HK-2 (cell line): ENCODE data around the gene ARSK.
A peak's percentile ranks its signal among the peaks of the same experiment; 100 is the strongest.

Source experiments
- DNase-seq: peaks from one replicate; pipeline ENCODE4 v3.0.0-alpha.2; 2018; ENCODE audit not compliant: unreplicated experiment

The ARSK gene

GRCh38 chr5:95554647-95555548 is at the start of gene ARSK, which contains the start of gene SKIC3:
TSS of gene ARSK (plus strand) at chr5:95555101. CDS start at chr5:95555279, 178 bp downstream.
TSS of gene SKIC3 (minus strand) at chr5:95554977. CDS start at chr5:95547150, 7,827 bp downstream.
- peak; percentile 89 for DNase-seq

GRCh38 chr5:95508550-95508949 is 46.4 kb upstream of the ARSK start:
- no peak for DNase-seq

- no peak for DNase-seq
Observed at GRCh38 chr5:95511606-95512005, 43.3 kb upstream of the ARSK start.

- no peak for DNase-seq
Observed at GRCh38 chr5:95518417-95518816, 36.5 kb upstream of the ARSK start.

GRCh38 chr5:95519151-95519550 is 35.8 kb upstream of the ARSK start:
- DNase-seq: no peak

GRCh38 chr5:95519681-95520080 is 35.2 kb upstream of the ARSK start:
- no peak for DNase-seq

- no peak for DNase-seq
Observed at GRCh38 chr5:95520206-95520605, 34.7 kb upstream of the ARSK start.

- no peak for DNase-seq
Observed at GRCh38 chr5:95524423-95524822, 30.5 kb upstream of the ARSK start.

- DNase-seq: no peak
Observed at GRCh38 chr5:95526871-95527270, 28.0 kb upstream of the ARSK start.

GRCh38 chr5:95528565-95528964 is 26.3 kb upstream of the ARSK start:
- DNase-seq: no peak

- peak; percentile 27 for DNase-seq
Observed at GRCh38 chr5:95530416-95530815, 24.5 kb upstream of the ARSK start.

GRCh38 chr5:95531491-95531890 is 23.4 kb upstream of the ARSK start:
- DNase-seq: no peak

- DNase-seq: no peak
Observed at GRCh38 chr5:95532415-95532814, 22.5 kb upstream of the ARSK start.

- no peak for DNase-seq
Observed at GRCh38 chr5:95533106-95533505, 21.8 kb upstream of the ARSK start.

- no peak for DNase-seq
Observed at GRCh38 chr5:95533761-95534160, 21.1 kb upstream of the ARSK start.

- DNase-seq: no peak
Observed at GRCh38 chr5:95537501-95537900, 17.4 kb upstream of the ARSK start.

- DNase-seq: no peak
Observed at GRCh38 chr5:95543017-95543705, 11.7 kb upstream of the ARSK start.

GRCh38 chr5:95549030-95549429 is 5.9 kb upstream of the ARSK start:
- DNase-seq: no peak

GRCh38 chr5:95554331-95554646 is 612 bp upstream of the ARSK start:
- DNase-seq: no peak

GRCh38 chr5:95555553-95555952 is 652 bp downstream of the ARSK start:
- no peak for DNase-seq

- DNase-seq: no peak
Observed at GRCh38 chr5:95557841-95558240, 2.9 kb downstream of the ARSK start.

- DNase-seq: no peak
Observed at GRCh38 chr5:95562282-95562681, 7.4 kb downstream of the ARSK start.

GRCh38 chr5:95563367-95563766 is 8.5 kb downstream of the ARSK start:
- DNase-seq: no peak
